Glomerular visceral epithelial cell (primary cell): ENCODE measurements around the gene FER.
"Not testable (repeated sequence)": the region's sequence is repeated elsewhere in the genome, so short reads cannot be mapped to it uniquely, and the experiment has no call there.

ENCODE experiments used
- DNase-seq: peaks from one replicate; pipeline ENCODE4 v3.0.0-alpha.2; 2016; ENCODE audit errors: extremely low spot score

The FER gene

DNA sequence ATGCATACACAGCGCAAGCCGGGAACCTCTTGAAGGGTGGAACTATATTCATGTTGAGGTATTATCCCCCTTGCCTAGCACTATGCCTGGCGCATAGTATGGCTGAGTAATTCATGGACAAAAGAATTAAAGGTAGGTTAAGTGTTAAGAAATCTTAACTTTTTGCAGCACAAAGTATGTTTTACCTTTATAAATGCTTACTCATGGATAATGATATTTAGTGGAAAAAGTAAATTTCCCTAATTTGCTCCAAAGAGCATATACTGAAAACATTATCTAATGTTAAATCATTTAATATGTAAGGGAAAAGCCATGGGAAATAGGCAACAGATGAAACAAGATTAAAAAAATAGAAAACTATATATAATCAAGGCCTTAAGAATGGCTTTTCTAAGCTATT lies 365.9 kb downstream of the FER start:
- DNase-seq, result no peak

DNA sequence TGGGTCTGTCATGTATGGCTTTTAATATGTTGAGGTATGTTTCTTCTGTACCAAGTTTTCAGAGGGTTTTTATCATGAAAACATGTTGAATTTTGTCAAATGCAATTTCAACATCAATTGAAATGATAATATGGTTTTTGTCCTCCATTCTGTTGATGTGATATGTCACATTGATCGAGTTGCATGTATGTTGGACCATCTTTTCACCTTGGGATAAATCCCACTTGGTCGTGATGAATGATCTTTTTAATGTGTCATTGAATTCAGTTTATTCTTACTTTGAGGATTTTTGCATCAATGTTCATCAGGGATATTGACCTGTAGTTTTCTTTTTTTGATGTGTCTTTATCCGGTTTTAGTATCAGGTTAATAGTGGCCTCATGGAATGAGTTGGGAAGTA lies 373.5 kb downstream of the FER start:
- DNase-seq, result no peak

DNA sequence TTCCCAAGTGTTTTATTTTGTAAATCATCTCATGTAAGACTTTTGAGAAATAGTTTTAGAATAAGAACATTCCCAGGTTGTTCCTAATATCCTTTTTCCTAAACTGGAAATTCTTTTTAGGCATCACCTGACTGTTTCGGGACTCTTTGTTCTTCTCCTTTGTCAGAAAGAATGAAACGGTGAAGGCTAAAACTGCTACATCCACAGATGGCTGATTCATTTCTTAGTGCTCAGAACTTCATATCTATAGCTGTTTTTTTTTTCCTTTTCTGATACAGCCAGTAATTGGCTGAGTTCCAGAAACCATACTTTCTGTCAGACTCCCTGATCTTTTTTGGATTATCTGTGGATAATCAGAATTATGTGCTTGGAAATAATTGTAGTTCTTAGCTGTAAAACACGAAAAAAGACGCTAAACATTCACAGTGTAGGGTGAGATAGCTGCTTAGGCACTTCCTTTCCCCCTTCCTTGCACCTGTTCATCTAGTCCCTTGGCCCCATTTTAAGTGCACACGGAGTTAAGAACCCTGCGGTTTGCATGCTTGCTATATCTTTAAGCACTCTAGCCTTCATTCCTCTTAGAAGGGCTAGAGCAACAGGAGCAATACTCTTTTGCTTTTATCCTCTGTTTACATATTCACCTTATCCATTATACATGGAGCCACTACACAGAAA lies 378.2 kb downstream of the FER start:
- DNase-seq, result no peak

DNA sequence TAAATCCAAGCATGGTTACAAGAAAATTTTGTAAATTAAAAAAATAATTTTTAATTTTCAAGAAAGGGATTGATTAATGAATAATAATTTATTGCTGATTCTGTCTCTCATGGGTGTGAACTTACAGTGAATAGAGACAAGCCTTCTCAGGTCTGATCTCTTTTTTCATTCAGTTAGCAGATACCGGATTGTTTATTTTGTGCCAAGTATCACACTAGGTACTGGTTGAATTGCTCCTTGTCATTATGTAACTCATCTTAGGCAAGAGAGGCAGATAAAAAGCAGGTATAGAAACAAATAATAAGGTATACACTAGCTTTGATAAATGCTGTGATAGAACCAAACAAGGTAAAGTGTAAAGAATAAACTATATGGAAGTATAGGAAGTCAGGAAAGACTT lies 378.8 kb downstream of the FER start:
- no peak for DNase-seq

DNA sequence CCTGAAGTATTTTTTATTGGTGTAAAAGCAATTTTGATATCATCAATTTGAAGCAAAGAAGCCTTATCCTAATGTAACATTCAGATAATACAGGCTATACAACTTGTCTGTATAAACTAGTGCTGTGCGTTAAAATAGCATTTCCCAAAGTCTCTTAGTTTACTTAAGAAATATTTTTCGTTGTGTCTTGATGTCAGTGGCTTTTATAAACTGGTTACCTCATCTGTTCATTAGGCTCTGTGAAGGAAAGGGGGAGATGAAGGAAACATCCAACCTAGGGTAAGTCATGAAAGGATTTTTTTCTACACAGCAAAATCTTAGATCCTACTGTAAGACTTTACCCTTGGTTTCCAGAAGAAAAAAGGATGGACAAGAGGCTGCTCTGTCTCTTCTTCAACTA lies 389.2 kb downstream of the FER start:
- no peak for DNase-seq

DNA sequence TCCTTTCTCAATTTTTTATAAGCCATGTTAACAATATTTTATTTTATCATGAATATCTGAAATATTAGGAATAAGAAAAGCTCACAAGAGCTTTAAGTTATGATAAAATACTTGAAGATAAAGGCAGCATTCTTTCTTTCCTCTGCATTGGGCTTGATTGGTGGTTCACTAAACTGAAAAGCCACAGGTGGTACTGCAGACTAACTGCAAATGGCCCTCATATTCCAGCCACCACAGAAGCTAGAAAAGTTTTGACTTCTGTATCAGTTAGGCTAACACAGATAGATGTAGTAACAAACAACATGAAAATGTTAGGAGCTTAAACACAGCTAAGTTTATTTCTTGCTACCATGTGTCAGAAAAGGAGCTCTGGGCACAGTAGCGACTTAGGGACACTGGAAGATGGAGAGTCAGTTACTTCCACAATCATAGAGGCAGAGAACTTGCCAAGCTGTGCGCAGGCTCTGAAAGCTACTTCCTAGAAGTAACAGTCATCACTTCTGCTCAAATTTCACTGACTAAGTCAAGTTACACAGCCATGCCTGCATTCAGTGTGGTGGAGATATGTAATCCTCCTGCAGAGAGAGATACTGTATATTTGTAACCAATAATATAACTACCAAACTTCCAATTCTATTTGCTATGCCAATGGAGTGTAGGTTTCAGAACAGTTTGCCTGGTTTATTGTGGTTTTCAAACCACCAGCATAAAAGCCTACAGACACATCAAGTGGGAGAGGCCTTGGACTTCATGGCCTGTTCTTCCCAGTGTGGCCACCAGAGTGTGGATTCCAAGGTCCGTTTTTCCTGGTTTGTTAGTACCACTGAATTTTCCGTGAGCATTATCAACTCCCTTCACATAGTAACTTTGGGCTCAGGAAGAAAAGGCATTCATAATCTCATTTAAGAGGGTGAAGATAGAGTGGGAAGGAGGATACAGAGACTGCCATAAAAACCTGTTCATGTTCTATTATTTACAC lies 393.8 kb downstream of the FER start:
- DNase-seq, result no peak

DNA sequence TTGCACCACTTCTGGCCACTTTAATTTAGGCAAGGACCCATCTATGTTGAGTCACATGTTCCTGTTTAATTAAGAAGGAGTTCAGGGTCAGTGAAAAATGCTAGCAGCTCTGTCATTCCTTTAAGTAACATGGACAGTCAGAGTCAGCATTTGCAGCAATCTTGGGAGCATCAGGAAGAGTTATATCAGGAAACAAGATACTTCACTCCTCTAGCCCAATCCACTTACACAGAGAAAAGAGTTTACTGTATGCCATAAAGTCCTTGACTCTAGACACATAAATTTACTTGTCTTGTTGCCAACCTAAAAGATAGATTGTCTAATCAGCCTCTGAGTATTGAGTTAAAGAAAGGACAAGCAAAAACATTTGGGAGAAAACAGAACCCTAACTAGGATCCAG lies 395.3 kb downstream of the FER start:
- DNase-seq, result no peak

DNA sequence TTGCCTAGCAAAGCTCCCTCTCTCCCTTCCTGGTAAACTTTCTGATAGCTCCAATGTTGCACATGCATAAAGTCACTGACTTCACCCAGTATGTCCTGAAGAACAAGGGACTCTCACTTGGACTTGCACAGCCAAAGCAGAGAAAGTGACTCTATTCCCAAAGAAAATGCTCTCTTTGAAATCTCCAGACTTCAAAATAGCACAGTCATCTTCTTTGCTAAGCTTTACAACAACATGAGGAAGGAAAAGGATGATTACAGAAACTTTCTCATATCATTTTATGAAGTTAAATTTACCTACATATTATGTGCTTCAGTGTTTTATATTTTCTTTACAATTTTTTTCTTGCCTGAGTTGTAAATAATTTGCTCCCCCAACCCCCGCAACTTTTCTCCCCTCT lies 397.4 kb downstream of the FER start:
- DNase-seq, result no peak

DNA sequence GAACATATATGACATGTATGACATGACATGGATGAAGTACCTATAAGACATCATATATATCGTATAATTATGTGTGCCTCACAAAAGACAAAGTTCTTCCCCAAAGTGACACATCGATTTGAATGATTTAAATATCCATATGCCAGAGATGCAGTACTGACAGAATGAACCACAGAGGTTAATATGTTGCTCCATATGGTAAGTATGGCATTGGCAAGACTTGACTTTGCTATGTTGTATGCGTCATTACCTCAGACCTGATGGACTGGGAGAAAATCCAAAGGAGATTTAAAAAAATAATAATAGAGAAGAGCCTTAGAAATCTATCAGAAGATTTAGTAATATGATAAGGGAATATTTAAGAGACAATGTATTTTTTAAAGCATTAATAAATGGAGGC lies 398.9 kb downstream of the FER start:
- DNase-seq, result no peak

DNA sequence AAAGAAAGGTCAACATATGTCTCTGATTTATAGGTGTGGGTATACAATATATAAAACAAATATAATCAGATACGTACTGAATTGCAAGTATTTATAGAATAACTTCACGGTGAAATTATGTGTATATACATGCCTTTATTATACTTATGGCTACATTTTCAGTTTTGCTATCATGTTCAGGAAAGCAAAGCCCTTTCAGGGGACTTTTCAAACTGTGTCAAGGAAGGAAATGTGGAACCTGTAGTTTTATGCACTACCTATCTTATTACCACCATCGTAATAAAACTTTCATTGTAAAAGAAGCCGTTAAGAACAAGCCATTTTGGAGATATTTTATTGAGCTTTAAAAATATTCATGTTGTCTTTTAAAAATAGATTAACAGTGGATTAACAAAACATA lies 404.9 kb downstream of the FER start:
- no peak for DNase-seq

DNA sequence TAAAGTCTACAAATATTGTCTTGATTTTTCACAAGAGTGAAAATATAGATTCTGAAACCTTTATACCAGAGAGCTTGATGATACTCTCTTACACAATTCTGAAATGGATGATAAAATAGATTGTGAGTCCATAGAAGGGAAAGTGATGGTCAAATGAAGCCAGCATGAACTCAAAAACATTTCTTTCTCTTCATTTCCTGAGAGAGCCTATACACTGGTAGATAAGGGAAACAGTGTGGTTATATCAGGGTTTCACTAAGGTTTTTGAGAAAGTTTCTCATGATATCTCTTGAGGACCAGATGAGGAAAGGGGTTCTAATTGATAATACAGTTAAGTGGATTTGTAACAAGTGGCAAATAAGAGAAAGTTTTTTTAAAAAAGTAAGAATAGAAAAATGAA lies 407.9 kb downstream of the FER start:
- no peak for DNase-seq

DNA sequence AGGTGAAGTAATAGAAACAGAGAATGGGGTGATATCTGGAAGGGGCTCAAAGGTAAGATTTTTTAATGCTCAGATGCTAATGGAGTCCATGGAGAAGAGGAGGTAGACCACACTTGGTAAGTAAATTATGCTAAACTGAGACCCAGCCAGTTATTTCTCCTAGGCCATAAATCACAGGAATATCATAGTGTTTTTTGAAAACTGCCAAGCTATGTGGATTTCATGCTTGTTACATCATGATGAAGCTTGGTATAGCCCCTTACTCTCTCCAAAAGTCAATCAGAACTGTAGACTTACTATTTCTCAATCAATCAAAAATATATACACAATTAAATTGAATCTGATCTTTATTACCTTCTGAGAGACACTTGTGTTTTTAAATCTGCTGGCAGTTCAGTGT lies 409.2 kb downstream of the FER start:
- no peak for DNase-seq

DNA sequence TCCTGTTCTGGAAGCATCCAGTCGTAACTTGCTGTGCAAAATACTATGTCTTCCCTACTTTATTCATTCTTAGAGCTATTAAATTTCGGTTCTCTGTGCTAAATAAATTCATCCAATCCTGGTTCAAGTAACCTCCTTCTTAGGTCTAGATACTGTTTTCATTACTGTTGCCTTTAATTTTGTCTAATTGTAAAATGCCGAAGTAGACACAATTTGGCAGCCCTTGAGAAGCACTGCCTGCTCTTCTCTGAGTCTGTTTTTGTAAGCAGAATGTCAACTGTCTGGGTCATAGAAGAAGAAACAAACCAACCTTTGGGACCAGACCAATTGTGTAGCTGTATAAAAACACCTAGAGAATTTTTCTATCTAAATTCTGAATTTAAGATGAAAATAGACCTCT lies 412.8 kb downstream of the FER start:
- DNase-seq, result no peak

DNA sequence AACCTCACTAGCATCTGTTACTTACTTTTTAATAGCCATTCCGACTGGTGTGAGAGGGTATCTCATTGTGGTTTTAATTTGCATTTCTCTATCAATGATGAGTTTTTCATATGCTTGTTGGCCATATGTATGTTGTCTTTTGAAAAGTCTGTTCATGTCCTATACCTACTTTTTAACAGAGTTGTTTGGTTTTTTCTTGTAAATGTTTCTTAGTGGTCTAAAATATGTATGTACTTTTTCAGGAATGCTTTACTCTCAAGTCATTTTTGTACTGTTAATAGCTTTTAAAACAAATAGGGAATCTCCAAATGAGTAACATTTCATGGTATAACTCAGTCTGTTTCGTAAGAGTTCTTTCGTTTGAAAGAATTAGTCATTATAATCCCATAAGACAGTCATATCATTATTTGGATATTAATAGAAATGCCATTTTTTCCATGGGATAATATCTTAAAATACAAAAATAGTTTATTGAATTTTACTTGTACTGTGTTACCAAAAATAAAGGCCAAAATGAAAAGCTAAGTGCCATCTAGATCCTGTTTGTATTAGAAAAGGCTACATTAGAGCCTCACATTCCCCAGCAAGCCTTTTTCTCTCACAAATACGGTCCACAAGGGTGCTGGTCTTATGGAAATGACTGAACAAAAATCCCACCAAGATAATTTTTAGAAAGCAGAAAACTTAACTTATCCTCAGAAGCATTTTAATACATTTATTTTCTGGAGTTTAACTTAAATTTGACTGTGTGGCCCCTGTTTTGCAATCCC lies 414.4 kb downstream of the FER start:
- DNase-seq, result no peak

DNA sequence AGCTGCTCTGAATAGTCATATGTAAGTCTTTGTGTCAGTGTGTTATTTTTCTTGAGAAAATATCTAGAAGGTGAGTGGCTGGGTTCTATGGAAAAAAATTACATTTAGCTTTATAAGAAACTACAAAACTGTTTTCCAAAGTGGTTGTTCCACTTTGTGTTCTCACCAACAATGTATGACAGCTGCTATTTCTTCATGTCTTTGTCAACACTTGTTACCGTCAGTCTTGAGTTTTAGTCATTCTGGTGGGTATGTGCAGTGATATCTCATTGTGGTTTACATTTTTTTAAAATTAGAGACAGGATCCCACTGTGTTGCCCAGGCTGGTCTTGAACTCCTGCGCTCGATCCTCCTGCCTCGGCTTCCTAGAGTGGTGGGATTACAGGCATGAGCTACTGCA lies 415.6 kb downstream of the FER start:
- no peak for DNase-seq

DNA sequence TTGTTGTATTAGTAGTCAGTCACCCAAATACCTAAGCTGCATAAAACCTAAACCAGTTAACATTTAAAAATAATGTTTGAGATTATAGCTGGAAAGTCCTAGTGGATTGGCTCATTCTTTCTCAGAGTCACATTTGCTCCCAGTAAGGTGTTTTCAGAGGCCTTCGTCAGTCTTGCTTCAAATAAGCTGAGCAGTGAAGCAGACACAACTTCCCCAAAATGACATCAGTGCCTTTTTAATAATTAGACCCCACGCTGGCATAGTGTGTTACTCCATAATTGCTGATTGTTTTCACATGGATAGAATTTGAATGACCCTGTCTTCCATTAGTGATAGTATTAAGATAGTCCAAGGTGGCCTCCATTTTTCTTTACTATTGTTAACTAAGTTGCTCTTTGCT lies 416.3 kb downstream of the FER start:
- no peak for DNase-seq

DNA sequence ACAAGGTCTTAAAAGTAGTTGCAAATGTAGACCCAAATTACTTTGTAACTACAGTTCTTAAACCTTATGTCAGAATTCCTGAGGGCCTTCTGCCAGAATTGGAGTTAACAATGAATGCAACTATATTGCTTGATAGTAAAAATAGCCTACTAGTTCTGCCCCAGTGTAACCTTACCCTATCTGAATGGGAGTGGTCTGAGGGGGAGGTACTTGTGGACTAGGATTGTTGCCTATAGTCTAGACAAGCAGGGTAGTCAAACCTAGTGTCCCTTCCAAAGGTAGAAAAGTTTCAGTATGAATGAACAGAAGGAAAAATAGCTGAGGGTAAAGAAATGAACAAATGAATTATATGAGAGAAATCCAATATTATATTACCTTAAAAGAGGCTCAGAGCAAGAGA lies 419.9 kb downstream of the FER start:
- no peak for DNase-seq

DNA sequence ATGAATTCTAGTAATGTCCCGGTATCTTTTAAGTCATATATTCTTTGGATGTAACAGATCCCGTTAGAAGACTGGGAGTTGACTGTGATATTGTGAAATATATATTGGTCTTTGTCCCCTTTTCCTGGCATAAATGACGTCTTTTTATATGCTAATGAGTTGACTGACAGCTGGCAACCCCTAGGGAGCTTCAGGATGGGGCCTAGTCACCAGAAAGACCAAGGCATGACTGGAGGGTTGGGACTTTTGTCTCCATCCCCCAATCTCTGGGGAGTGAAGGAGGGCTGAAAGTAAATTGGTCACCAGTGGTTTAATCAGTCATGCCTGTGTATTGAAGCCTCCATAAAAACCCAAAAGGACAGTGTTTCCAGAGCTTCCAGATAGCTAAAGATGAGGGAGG lies 420.5 kb downstream of the FER start:
- DNase-seq, result no peak

DNA sequence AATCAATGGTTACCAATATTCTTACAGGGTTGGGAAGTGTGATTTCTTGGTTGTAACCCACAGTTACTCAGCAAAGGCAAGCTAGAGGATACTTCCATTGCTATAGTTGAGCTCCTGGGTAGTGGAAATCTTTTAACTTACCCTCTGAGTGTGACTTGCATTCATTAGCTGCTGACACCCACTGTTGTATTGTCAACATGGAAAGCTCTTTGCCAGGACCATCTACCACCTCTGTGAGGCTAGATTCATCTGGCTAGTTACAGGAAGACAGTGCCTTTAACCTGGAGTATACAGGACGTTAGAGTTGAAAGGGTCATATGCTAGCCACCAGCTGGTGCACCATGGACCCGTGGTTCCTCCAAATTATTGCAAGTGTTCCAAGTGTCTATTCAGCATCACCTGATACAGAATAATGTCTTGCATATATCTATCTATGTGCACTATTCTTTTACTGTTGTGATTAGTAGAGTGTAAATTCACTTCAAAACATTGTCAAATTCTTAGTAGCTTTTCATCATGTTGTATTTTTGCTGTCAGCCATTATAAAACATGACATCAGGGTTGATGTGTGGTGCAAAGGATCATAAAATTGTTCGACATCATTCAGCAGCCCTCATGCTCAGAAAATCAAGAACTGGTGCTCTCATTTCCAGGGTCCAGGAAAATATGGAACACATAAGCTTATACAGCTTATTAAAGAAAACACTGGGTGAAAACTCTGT lies 423.1 kb downstream of the FER start:
- no peak for DNase-seq

DNA sequence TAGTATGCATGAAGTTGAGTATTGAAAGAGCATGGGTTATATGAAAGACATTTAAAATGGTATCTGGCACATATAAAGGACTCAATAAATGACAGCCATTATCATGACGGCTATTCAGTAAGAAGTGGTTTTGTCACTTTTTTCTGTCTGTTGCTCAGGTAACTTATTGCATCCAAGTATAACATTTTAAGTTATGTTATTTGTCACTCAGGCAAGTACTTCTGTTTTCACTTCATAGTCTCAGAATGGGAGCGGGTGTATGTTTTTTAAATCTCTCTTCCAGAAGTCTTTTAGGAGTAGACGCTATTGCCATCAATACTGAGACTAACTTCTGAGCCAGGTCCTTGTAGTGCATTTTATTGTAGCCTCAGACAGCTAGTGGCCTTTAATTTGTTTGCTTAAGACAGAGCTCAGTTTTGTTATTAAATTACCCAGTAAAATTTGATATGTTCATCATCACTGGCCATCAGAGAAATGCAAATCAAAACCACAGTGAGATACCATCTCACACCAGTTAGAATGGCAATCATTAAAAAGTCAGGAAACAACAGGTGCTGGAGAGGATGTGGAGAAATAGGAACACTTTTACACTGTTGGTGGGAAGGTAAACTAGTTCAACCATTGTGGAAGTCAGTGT lies 423.9 kb downstream of the FER start:
- DNase-seq, result not testable (repeated sequence)

DNA sequence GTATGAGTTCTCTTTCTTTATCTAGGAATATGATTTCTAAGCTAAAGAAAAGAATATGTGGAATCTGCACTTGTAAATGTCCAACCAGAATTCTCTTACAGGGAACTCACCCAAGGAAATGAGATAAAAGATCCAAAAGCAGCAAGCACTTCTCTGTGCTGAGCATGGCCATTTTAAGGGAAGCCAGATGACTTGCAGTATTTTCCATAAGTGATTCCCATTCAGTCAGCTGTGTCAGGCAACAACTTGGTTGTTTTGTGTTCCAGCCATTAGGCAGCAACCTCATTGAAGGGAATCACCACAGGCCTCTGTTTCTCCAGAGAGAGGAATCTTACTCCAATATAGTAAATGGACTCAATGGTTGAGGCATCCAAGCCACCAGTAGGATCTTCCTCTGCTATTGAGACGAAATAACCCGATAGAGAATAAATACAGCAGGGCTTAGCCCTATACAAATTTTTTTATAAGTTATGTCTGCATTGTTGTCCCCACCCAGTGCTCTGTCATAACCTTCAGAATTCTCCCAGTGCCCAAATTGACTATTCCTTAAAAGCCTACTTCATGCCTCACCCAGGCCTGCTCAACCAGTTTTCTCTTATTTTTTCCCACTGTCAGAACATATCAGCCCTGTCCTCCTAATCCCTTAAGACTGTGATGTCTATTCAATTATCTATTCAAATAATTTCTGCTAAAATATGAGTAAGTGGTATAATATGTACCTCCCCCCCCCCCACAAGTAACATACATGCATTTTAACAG lies 425.5 kb downstream of the FER start:
- DNase-seq, result no peak
